ENCODE data around the gene DNAJB6. TPM values are rescaled to one million over a fixed set of nuclear protein-coding genes. Genes with fewer than 3 reads are reported as not detected.

DNAJB6 gene
- total RNA-seq, 4 donors from 2014 or later, result 63.5 to 125 (median 107) TPM

DNA sequence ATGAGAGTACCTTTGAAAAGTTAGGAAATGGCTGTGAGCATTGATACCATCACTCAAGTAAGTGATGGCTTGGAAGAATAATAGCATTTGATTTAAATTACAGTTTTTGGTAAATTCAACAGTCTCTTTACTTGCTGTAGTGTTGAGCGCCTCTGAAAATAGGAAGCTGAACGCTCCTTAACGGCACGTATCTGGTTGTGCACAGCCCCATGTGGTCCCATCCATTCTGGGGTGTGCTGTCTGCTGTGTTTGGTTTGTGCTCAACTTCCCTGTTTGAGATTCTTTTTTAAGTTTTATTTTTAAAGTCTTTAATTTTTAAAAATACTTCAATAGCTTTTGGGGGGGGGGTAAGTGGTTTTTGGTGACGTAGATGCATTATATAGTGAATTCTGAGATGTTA lies 51.5 kb downstream of the DNAJB6 start:
- Histone ChIP-seq H3K9me3 (no peaks in the 10 kb centered on the region), H3K36me3 (no peaks in the 10 kb centered on the region), H3K27me3 (no peaks in the 10 kb centered on the region), H3K4me3 (no peak overlapping the region), H3K4me1 (no peaks in the 10 kb centered on the region), H3K27ac (no peak overlapping the region)
- intact Hi-C loops (cut with DNase I; ENCODE audit: low total_unique reads), result no loop called here
- TF ChIP-seq CTCF (IDR thresholded peaks at IDR 0.05) (no peak), POLR2A (IDR thresholded peaks at IDR 0.05) (no peak)
- DNase-seq, result no peak

DNA sequence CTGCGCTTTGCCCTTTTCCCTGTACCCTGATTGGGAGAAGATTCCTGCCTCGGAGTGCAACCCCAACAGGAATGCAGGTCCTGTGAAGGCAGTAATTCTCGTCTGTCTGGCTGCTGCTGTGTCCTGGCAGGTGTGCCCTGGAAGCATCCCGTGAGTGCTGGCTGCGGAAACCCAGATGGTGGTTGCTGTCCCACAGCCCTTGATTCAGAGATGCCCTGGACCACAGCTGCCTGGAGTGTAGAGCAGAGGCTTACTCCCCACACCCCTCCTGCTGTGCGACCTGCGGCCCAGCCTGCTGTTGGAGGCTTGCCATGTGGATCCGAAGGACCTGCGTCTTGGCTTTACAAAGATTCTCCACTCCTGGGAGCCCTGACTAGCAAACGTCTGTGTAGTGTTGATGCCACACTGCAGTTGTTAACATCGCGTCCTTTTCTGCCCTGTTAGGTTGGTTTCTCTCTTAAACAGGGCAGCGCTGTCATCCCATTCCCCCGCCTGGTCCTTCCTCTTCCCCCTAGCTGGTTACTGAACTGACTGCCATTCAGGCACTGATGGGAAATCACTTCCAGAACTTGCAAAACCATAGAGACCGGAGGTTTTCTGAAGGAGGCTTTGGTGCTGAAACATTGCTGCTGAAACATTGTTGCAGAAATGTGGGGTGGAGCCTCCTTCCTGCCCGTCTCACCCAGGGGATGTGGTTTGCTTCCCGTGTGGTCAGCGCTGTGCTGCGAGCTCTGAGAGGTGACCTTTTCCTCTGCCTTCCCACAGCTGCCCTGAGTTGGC lies 53.3 kb downstream of the DNAJB6 start:
- H3K36me3 ChIP-seq, result no peaks in the 10 kb centered on the region
- H3K9me3 ChIP-seq, result no peaks in the 10 kb centered on the region
- TF ChIP-seq CTCF (IDR thresholded peaks at IDR 0.05) (no peak), POLR2A (IDR thresholded peaks at IDR 0.05) (no peak)
- no peak for DNase-seq
- H3K4me3 ChIP-seq, result no peak overlapping the region
- no peaks in the 10 kb centered on the region for H3K4me1 ChIP-seq
- H3K27me3 ChIP-seq, result no peaks in the 10 kb centered on the region
- intact Hi-C loops (cut with DNase I; ENCODE audit: low total_unique reads), result no loop called here
- H3K27ac ChIP-seq, result no peak overlapping the region

DNA sequence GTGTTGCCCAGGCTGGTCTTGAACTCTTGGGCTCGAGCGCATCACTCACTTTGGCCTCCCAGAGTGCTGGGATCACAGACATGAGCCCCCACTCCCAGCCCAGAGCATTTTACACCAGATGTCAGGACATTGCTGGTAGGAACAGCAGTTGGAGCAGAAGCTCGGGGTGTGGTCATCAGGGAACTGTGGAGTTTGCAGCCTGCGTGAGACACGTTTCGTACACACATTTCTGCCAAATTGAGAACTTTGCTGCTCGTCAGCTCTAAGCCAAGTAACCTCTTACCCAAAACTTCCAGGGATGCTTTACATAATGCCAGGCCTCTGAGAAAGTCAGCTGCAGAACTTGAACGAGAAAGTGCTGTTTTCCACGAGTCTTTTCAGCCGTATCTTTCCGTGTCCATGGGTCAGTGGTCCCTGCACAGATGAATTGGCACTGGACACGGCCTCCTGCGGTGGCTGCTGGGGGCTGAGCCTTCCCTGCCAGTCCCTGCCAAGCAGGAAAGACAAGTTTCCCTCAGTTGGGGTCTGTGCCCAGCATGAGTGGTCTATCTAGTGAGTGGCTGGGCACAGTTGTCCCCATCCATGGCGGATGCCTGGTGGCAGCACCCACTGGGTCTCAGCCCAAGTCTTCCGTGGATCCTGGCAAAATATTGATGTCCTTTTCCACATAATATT lies 54.4 kb downstream of the DNAJB6 start:
- intact Hi-C loops (cut with DNase I; ENCODE audit: low total_unique reads), result no loop called here
- TF ChIP-seq POLR2A (IDR thresholded peaks at IDR 0.05) (no peak), CTCF (IDR thresholded peaks at IDR 0.05) (no peak)
- DNase-seq, result no peak
- no peaks in the 10 kb centered on the region for H3K36me3 ChIP-seq
- no peaks in the 10 kb centered on the region for H3K27me3 ChIP-seq
- H3K4me1 ChIP-seq, result no peaks in the 10 kb centered on the region
- no peak overlapping the region for H3K4me3 ChIP-seq
- no peak overlapping the region for H3K27ac ChIP-seq
- H3K9me3 ChIP-seq, result no peaks in the 10 kb centered on the region

GRCh38 chr7:157392256-157393037 lies 55.6 kb downstream of the DNAJB6 start:
- Histone ChIP-seq H3K27ac (peak overlapping the region in 1 of 2 donors; percentile 94), H3K4me3 (no peak overlapping the region), H3K36me3 (no peaks in the 10 kb centered on the region), H3K27me3 (no peaks in the 10 kb centered on the region), H3K4me1 (peaks cover 0 to 5% of the 10 kb centered on the region in 2 donors), H3K9me3 (no peaks in the 10 kb centered on the region)
- no peak for TF ChIP-seq POLR2A (IDR thresholded peaks at IDR 0.05)
- TF ChIP-seq CTCF (IDR thresholded peaks at IDR 0.05), result no peak
- DNase-seq, result no peak
- intact Hi-C loops (cut with DNase I; ENCODE audit: low total_unique reads), result no loop called here

Data from uterus (tissue), 4 donors.